Prostate gland (tissue), 2 donors: ENCODE measurements around the gene AATK. TPM values are rescaled to one million over a fixed set of nuclear protein-coding genes. Genes with fewer than 3 reads are reported as not detected.
A peak's percentile ranks its signal among the peaks of the same experiment; 100 is the strongest.

Source experiments
- DNase-seq: peaks from one replicate; pipeline ENCODE4 v3.0.0-alpha.2; 2019; ENCODE audit warnings: low spot score
- H3K27ac ChIP-seq, 2 donors: fragments of 200-600 bp; sonication (generic); 2 replicates each; pipeline ENCODE4 v1.5.1; 2017 to 2019
- H3K27me3 ChIP-seq: fragments of 200-600 bp; sonication (generic); replicated peaks from 2 replicates; pipeline ENCODE4 v1.5.1; 2019; ENCODE audit not compliant: insufficient read depth
- H3K36me3 ChIP-seq, 2 donors: fragments of 200-600 bp; sonication (generic); 1 replicate in 1 of 2; 2 replicates in 1 of 2; pipeline versions ENCODE4 v1.5.1 to v1.8.1; 2017 to 2019
- H3K4me1 ChIP-seq: fragments of 200-600 bp; sonication (generic); replicated peaks from 2 replicates; pipeline ENCODE4 v1.5.1; 2019
- H3K4me3 ChIP-seq, 2 donors: fragments of 200-600 bp; sonication (generic); 2 replicates each; pipeline ENCODE4 v1.5.1; 2017 to 2019
- H3K9me3 ChIP-seq: fragments of 200-600 bp; sonication (generic); 2 replicates; pipeline ENCODE4 v1.5.1; 2017
- CTCF ChIP-seq, 4 experiments: fragments of 200-600 bp in 2 of 4; fragments of 450-650 bp in 2 of 4; sonication (generic) in 2 of 4; IDR thresholded peaks; 1 replicate in 3 of 4; 2 replicates in 1 of 4; pipeline ENCODE4 v1.5.1; 2016 to 2019; ENCODE audit warnings: antibody characterized with exemption in 4 of 4, mild to moderate bottlenecking in 2 of 4, moderate library complexity in 2 of 4
- POLR2A ChIP-seq: fragments of 450-650 bp; IDR thresholded peaks from one replicate; pipeline ENCODE4 v1.6.1; 2016; ENCODE audit warnings: antibody characterized with exemption, mild to moderate bottlenecking
- POLR2AphosphoS5 ChIP-seq: sonication (generic); formaldehyde crosslinking; IDR thresholded peaks from one replicate; pipeline ENCODE4 v1.6.1; 2017; ENCODE audit warnings: antibody characterized with exemption
- WGBS: methylation state at CpG from one replicate; pipeline ENCODE4 v1.1.5; 2018; 5-methylcytosine and 5-hydroxymethylcytosine counted together
- intact Hi-C: fragments of 100-400 bp; cut with DNase I; formaldehyde crosslinking; loops from one replicate; pipeline ENCODE4 v1.14.2; 2022
- total RNA-seq, 2 donors: library from RNA; depleted of rRNA; stranded (reverse); fragments of >200 nt; gene quantifications; one replicate each; pipeline ENCODE4 v1.1.0, GENCODE V29; 2016

AATK gene
- total RNA-seq, 2 donors from 2014 or later: 5.2 to 6.6 TPM

DNA sequence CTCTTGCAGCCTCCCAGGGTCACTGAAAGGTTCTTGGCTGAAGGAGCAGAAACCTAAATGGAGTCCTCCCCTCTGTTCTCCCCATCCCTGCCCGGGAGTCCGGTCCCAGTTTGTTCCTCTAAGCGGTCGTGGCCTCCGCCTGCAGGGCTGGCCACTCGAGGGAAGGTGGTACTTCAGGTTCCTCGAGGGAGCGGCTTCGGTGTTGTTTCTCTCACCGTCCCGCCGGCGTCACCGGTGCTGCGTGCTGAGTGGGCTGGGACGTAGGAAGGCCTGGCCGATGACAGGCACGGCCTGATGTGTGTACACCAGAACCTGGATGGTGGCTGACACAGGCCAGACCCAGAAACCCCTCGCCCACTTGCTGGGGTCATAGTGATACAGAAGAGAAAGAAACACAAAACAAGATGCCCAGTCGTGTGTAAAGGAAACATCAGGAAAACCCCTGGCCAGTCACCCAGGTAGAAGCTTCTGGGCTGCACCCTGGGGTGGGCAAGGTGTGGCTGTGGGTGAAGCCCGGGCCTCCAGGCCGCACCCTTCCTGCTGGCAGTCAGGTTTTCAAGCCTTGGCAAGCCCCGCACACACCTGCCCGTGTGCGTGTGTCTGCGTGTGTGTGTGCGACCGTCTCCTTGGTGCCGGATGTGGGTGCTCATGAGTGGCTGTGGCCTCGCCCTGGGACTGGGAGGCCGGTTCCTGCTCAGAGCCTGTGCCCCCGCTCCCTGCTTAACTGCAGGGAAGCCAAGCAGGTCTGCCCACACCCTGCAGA lies 79.1 kb downstream of the AATK start:
- no peak for TF ChIP-seq POLR2AphosphoS5
- TF ChIP-seq CTCF (IDR thresholded peaks at IDR 0.05): no peak
- peak; percentile 32 for TF ChIP-seq POLR2A
- DNase-seq: no peak
- Histone ChIP-seq H3K36me3 (peaks cover 0 to 17% of the 10 kb centered on the region in 2 donors), H3K27ac (peak overlapping the region; percentile 63 to 94), H3K27me3 (no peaks in the 10 kb centered on the region), H3K9me3 (no peaks in the 10 kb centered on the region), H3K4me3 (no peak overlapping the region), H3K4me1 (peaks cover 41% of the 10 kb centered on the region)
- intact Hi-C loops: no loop called here
- 66% methylated on average over 31 of the region's 32 CpGs for WGBS

DNA sequence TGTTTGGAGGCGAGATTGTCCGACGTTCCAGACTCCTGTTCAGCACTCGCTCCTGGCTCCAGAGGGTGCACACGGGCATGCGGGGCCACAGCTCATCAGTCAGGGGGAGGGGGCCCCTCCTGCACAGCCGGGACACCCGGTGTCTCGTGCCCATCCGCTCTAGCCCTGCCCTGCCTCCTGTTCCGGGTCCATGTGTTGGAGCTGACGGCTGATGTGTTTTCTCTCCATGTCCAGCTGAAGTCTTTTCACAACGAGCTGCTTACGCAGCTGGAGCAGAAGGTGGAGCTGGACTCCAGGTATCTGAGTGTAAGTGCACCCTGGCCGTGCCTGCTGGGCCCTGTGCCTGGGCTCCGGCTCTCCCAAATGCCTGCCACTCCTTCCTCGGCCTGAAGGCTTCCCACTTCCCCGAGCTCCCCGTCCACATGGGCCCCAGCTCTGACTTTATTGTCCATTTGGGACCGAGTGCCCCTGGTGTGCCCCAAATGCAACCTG lies 80.6 kb downstream of the AATK start:
- Histone ChIP-seq H3K4me1 (peaks cover 55% of the 10 kb centered on the region), H3K27ac (peak overlapping the region; percentile 63 to 94), H3K4me3 (no peak overlapping the region), H3K36me3 (peaks cover 0 to 17% of the 10 kb centered on the region in 2 donors), H3K9me3 (no peaks in the 10 kb centered on the region), H3K27me3 (no peaks in the 10 kb centered on the region)
- TF ChIP-seq POLR2A (no peak), CTCF (IDR thresholded peaks at IDR 0.05) (peak in 1 of 4 experiments; percentile 29), POLR2AphosphoS5 (no peak)
- WGBS: 80% methylated on average over 18 of the region's 20 CpGs
- intact Hi-C loops: no loop called here
- no peak for DNase-seq

- peaks cover 0 to 17% of the 10 kb centered on the region in 2 donors for H3K36me3 ChIP-seq
- DNase-seq: peak; percentile 77
- H3K27ac ChIP-seq: peak overlapping the region; percentile 93 to 94
- intact Hi-C loops: no loop called here
- WGBS: 75% methylated on average over 26 of the region's 26 CpGs
- TF ChIP-seq CTCF (IDR thresholded peaks at IDR 0.05): no peak
- TF ChIP-seq POLR2A: no peak
- TF ChIP-seq POLR2AphosphoS5: peak; percentile 94
- peaks cover 55% of the 10 kb centered on the region for H3K4me1 ChIP-seq
- no peak overlapping the region for H3K4me3 ChIP-seq
- H3K27me3 ChIP-seq: no peaks in the 10 kb centered on the region
- H3K9me3 ChIP-seq: no peaks in the 10 kb centered on the region
Measured at GRCh38 chr17:81084680-81085419, 81.2 kb downstream of the AATK start.

DNA sequence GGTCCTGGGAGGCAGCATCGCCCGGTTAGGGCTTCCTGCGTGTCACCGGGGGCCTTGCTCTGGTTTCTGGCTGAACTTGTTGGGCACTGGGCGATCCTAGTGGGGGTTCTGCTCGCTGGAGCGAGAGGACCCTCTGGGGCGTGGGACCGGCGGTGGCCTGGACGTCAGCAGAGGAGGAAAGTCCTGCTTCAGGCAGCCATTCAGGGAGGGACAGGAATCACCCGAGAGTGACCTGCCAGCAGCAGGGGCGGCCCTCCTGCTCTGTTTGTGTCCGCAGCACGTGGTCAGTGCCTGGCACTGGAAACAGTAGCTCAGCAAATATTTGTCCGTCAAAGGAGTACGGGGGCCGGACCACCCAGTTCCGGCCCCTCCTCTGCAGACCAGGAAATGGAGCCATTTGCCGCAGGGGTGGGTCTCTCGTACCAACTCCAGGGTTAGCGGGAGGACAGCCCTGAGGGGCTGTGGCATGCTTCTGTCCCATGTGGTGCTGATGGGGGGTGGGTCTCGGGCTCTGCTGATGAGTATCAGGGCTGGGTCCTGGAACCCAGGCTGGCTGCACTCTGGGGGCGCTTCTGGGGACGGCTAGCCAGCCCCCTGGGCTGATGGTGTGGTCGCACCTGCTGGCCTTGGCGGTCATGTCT lies 82.8 kb downstream of the AATK start:
- DNase-seq: peak; percentile 85
- Histone ChIP-seq H3K4me3 (no peak overlapping the region), H3K27ac (peak overlapping the region; percentile 93 to 94), H3K4me1 (peaks cover 55% of the 10 kb centered on the region), H3K36me3 (peaks cover 0 to 12% of the 10 kb centered on the region in 2 donors), H3K9me3 (no peaks in the 10 kb centered on the region), H3K27me3 (no peaks in the 10 kb centered on the region)
- WGBS: 31% methylated on average over 25 of the region's 27 CpGs
- TF ChIP-seq POLR2A (no peak), POLR2AphosphoS5 (peak; percentile 84)
- intact Hi-C loops: no loop called here
